NCI-H2171 (cell line): ENCODE results near the gene ABCC9.

Experiments used
- DNase-seq: peaks from one replicate; lab custom pipeline; 2025; lab: John Stamatoyannopoulos, UW

Gene ABCC9

GRCh38 chr12:21773806-21774205 lies 167.4 kb downstream of the ABCC9 start:
- DNase-seq = no peak

GRCh38 chr12:21773263-21773741 lies 167.9 kb downstream of the ABCC9 start:
- no peak for DNase-seq

GRCh38 chr12:21771311-21771710 lies 169.9 kb downstream of the ABCC9 start:
- DNase-seq = no peak

- no peak for DNase-seq
Observed at GRCh38 chr12:21769307-21769706, 171.9 kb downstream of the ABCC9 start.

- DNase-seq = no peak
Observed at GRCh38 chr12:21766403-21766802, 174.8 kb downstream of the ABCC9 start.

- no peak for DNase-seq
Observed at GRCh38 chr12:21764950-21765349, 176.3 kb downstream of the ABCC9 start.

GRCh38 chr12:21764065-21764464 lies 177.2 kb downstream of the ABCC9 start:
- DNase-seq = no peak

GRCh38 chr12:21763531-21763930 lies 177.7 kb downstream of the ABCC9 start:
- DNase-seq = no peak

- no peak for DNase-seq
Observed at GRCh38 chr12:21759737-21760136, 181.5 kb downstream of the ABCC9 start.

- DNase-seq = no peak
Observed at GRCh38 chr12:21757735-21758134, 183.5 kb downstream of the ABCC9 start.

GRCh38 chr12:21756699-21757098 lies 184.5 kb downstream of the ABCC9 start:
- DNase-seq = no peak

GRCh38 chr12:21751517-21751916 lies 189.7 kb downstream of the ABCC9 start:
- DNase-seq = no peak
